PC-9 (cell line): ENCODE results near the gene IGFBP7. TPM values are rescaled to one million over a fixed set of nuclear protein-coding genes. Genes with fewer than 3 reads are reported as not detected.

Source experiments
- BruUV-seq: library from RNA; stranded (reverse); fragments of 400-500 nt; replicated peaks from 2 replicates; lab custom pipeline; 2021; lab: Mats Ljungman, UMichigan
- CTCF ChIA-PET: fragments of 300-600 bp; sonication (Branson Sonifier 250); formaldehyde crosslinking; loops from one replicate; lab custom pipeline; 2022; ENCODE audit warnings: antibody characterized with exemption; lab: Charles Lee
- POLR2A ChIA-PET: fragments of 300-600 bp; sonication (Branson Sonifier 250); formaldehyde crosslinking; loops from one replicate; lab custom pipeline; 2022; ENCODE audit warnings: antibody characterized with exemption; ENCODE audit not compliant: unreplicated experiment; lab: Charles Lee
- DNase-seq, 2 experiments: peaks; one replicate each; pipeline versions ENCODE4 v3.0.0 to v3.0.0-alpha.2; 2015 to 2022; ENCODE audit warnings: mixed read lengths in 1 of 2
- H2AFZ ChIP-seq: fragments of 200-600 bp; sonication (generic); 2 replicates; pipeline ENCODE4 v1.8.1; 2017; ENCODE audit warnings: antibody characterized with exemption
- H3F3A ChIP-seq: fragments of 200-600 bp; sonication (generic); 2 replicates; pipeline ENCODE4 v1.8.1; 2017; ENCODE audit warnings: antibody characterized with exemption, mild to moderate bottlenecking, low read depth; ENCODE audit not compliant: insufficient read depth
- H3K27ac ChIP-seq: fragments of 200-600 bp; sonication (generic); 2 replicates; pipeline ENCODE4 v1.6.1; 2016; ENCODE audit warnings: mixed run types
- H3K27me3 ChIP-seq: fragments of 200-600 bp; sonication (generic); 2 replicates; pipeline ENCODE4 v1.6.1; 2016; ENCODE audit warnings: low read depth, mixed run types; ENCODE audit not compliant: insufficient read depth
- H3K36me3 ChIP-seq: fragments of 200-600 bp; sonication (generic); 2 replicates; pipeline ENCODE4 v1.6.1; 2016; ENCODE audit warnings: low read depth, mixed run types
- H3K4me1 ChIP-seq: fragments of 200-600 bp; sonication (generic); replicated peaks from 2 replicates; pipeline ENCODE4 v1.6.1; 2016; ENCODE audit warnings: mixed run types; ENCODE audit not compliant: insufficient read depth
- H3K4me2 ChIP-seq: fragments of 200-600 bp; sonication (generic); 2 replicates; pipeline ENCODE4 v1.6.1; 2017; ENCODE audit warnings: mixed run types
- H3K4me3 ChIP-seq: fragments of 200-600 bp; sonication (generic); 2 replicates; pipeline ENCODE4 v1.6.1; 2016; ENCODE audit warnings: mixed run types
- H3K79me2 ChIP-seq: fragments of 200-600 bp; sonication (generic); 2 replicates; pipeline ENCODE4 v1.6.1; 2017; ENCODE audit warnings: low read depth, mixed run types
- H3K9me2 ChIP-seq: fragments of 200-600 bp; sonication (generic); 2 replicates; pipeline ENCODE4 v1.8.1; 2017; ENCODE audit warnings: mild to moderate bottlenecking; ENCODE audit not compliant: insufficient read depth
- H3K9me3 ChIP-seq: fragments of 200-600 bp; sonication (generic); 2 replicates; pipeline ENCODE4 v1.8.1; 2016; ENCODE audit warnings: low read depth; ENCODE audit not compliant: insufficient read depth
- H4K20me1 ChIP-seq: fragments of 200-600 bp; sonication (generic); 2 replicates; pipeline ENCODE4 v1.8.1; 2017; ENCODE audit not compliant: insufficient read depth
- CTCF ChIP-seq: fragments of 200-600 bp; sonication (generic); conservative IDR thresholded peaks from 2 replicates; pipeline ENCODE4 v1.6.1; 2017; ENCODE audit warnings: mixed run types, antibody characterized with exemption, mild to moderate bottlenecking, moderate library complexity
- EZH2 ChIP-seq: fragments of 200-600 bp; sonication (generic); IDR thresholded peaks from 2 replicates; pipeline ENCODE4 v1.8.0; 2017; ENCODE audit warnings: antibody characterized with exemption, low read depth
- intact Hi-C: fragments of 100-400 bp; cut with micrococcal nuclease; formaldehyde crosslinking; loops from one replicate; pipeline ENCODE4 v1.10.0; 2022; ENCODE audit not compliant: unreplicated experiment
- total RNA-seq: library from RNA; stranded (reverse); gene quantifications from 2 replicates; pipeline ENCODE4 v1.2.3, GENCODE V29; 2021

IGFBP7 gene
- total RNA-seq, 1 experiment from 2014 or later: 127 TPM

DNA sequence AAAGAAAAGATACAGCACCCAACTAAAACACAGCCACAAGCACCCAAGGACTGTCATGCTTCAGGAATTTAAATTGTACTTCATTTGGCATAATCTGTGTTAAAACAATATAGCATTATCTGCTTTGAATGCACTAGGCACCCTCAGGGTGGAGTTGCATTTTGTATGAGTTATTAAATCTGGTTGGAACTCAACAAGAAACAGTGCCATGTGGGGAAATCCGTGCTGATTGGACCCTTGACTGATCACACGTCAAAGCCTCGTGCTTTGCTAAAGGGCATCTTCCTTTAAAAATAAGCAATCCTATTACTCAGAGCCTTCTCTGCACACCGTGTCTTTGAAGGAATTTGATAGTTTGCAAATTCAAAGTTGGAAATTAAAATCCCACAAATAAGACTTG, 35.4 kb downstream of the IGFBP7 start:
- no peaks in the 10 kb centered on the region for H4K20me1 ChIP-seq
- H3K4me3 ChIP-seq: no peak overlapping the region
- H3K27ac ChIP-seq: no peak overlapping the region
- no peak for DNase-seq
- no peaks in the 10 kb centered on the region for H3K9me3 ChIP-seq
- H3K27me3 ChIP-seq: no peaks in the 10 kb centered on the region
- H3F3A ChIP-seq: no peaks in the 10 kb centered on the region
- ChIA-PET CTCF (no interaction called here), POLR2A (no interaction called here)
- no peaks in the 10 kb centered on the region for H3K9me2 ChIP-seq
- no peak overlapping the region for H3K4me2 ChIP-seq
- no peak overlapping the region for H2AFZ ChIP-seq
- TF ChIP-seq CTCF (no peak), EZH2 (no peak)
- no peaks in the 10 kb centered on the region for H3K79me2 ChIP-seq
- H3K36me3 ChIP-seq: no peaks in the 10 kb centered on the region
- intact Hi-C loops: no loop called here
- H3K4me1 ChIP-seq: no peaks in the 10 kb centered on the region
- BruUV-seq: no TSS peak

- no peak for DNase-seq
- Histone ChIP-seq H3K27me3 (no peaks in the 10 kb centered on the region), H3K4me3 (no peak overlapping the region), H3F3A (no peaks in the 10 kb centered on the region), H3K27ac (no peak overlapping the region), H3K79me2 (no peaks in the 10 kb centered on the region), H3K4me1 (no peaks in the 10 kb centered on the region), H3K36me3 (no peaks in the 10 kb centered on the region), H2AFZ (no peak overlapping the region), H3K9me3 (no peaks in the 10 kb centered on the region), H3K9me2 (no peaks in the 10 kb centered on the region), H4K20me1 (no peaks in the 10 kb centered on the region), H3K4me2 (no peak overlapping the region)
- CTCF ChIA-PET: no interaction called here
- no peak for TF ChIP-seq CTCF
- TF ChIP-seq EZH2: no peak
- intact Hi-C loops: no loop called here
- POLR2A ChIA-PET: no interaction called here
- no TSS peak for BruUV-seq
Measured at GRCh38 chr4:57073559-57073958, 36.6 kb downstream of the IGFBP7 start.

DNA sequence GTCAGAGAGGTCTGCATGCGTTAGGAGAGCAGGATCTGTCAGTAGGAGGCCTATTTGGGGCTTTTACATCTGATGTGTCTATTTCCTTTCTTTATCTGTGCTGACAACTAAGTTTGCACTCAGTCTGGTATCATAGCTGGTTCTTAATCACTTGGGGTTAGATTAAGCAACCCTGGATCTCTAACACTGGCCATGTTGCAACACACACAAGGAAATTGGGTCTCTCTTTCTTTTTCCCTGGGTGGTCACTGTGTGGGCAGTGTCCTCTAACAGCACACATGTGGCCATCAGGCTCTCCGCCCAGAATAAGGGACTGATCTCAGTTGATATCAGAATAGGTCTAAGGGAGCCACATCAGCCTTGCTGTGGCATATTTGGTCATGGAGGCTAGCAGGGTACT, 38.9 kb downstream of the IGFBP7 start:
- Histone ChIP-seq H3K4me1 (no peaks in the 10 kb centered on the region), H4K20me1 (no peaks in the 10 kb centered on the region), H3K27ac (no peak overlapping the region), H3K79me2 (no peaks in the 10 kb centered on the region), H3K27me3 (no peaks in the 10 kb centered on the region), H3F3A (no peaks in the 10 kb centered on the region), H3K9me3 (no peaks in the 10 kb centered on the region), H3K4me3 (no peak overlapping the region), H3K4me2 (no peak overlapping the region), H3K36me3 (no peaks in the 10 kb centered on the region), H2AFZ (no peak overlapping the region), H3K9me2 (no peaks in the 10 kb centered on the region)
- intact Hi-C loops: no loop called here
- TF ChIP-seq CTCF (no peak), EZH2 (no peak)
- CTCF ChIA-PET: no interaction called here
- no peak for DNase-seq
- no TSS peak for BruUV-seq
- POLR2A ChIA-PET: no interaction called here
